HG02759 (cell line): ENCODE results near the gene ZNF146.
"Not testable (repeated sequence)": the region's sequence is repeated elsewhere in the genome, so short reads cannot be mapped to it uniquely, and the experiment has no call there.

ENCODE experiments used
- ATAC-seq: cut with Tn5 transposase; IDR thresholded peaks from one replicate; pipeline ENCODE4 v1.9.1; 2021; ENCODE audit warnings: mild to moderate bottlenecking, moderate library complexity; ENCODE audit not compliant: unreplicated experiment

ZNF146 gene

GRCh38 chr19:36233626-36234025, 18.7 kb downstream of the ZNF146 start:
- ATAC-seq: not testable (repeated sequence)

GRCh38 chr19:36236304-36236945, 21.5 kb downstream of the ZNF146 start:
- ATAC-seq: no peak

GRCh38 chr19:36236946-36237310, 22.0 kb downstream of the ZNF146 start:
- ATAC-seq: no peak

GRCh38 chr19:36244066-36244465, 29.2 kb downstream of the ZNF146 start:
- ATAC-seq: no peak

GRCh38 chr19:36245210-36246005, 30.5 kb downstream of the ZNF146 start:
- ATAC-seq: no peak

- ATAC-seq: no peak
Measured at GRCh38 chr19:36246006-36246481, 31.1 kb downstream of the ZNF146 start.

- no peak for ATAC-seq
Measured at GRCh38 chr19:36252047-36252446, 37.1 kb downstream of the ZNF146 start.

GRCh38 chr19:36254848-36255247, 39.9 kb downstream of the ZNF146 start:
- no peak for ATAC-seq

GRCh38 chr19:36255316-36255715, 40.4 kb downstream of the ZNF146 start:
- ATAC-seq: no peak

GRCh38 chr19:36256064-36256463, 41.2 kb downstream of the ZNF146 start:
- no peak for ATAC-seq

GRCh38 chr19:36256853-36257519, 42.1 kb downstream of the ZNF146 start:
- no peak for ATAC-seq

GRCh38 chr19:36257520-36257876, 42.6 kb downstream of the ZNF146 start:
- ATAC-seq: no peak

GRCh38 chr19:36258028-36258875, 43.3 kb downstream of the ZNF146 start:
- no peak for ATAC-seq

GRCh38 chr19:36259211-36259610, 44.3 kb downstream of the ZNF146 start:
- ATAC-seq: no peak

GRCh38 chr19:36265064-36265463, 50.2 kb downstream of the ZNF146 start:
- no peak for ATAC-seq

GRCh38 chr19:36265856-36266374, 51.0 kb downstream of the ZNF146 start:
- no peak for ATAC-seq

GRCh38 chr19:36266375-36266961, 51.6 kb downstream of the ZNF146 start:
- no peak for ATAC-seq

GRCh38 chr19:36267061-36267845, 52.3 kb downstream of the ZNF146 start:
- ATAC-seq: no peak

- ATAC-seq: not testable (repeated sequence)
Measured at GRCh38 chr19:36268081-36268480, 53.2 kb downstream of the ZNF146 start.

- ATAC-seq: not testable (repeated sequence)
Measured at GRCh38 chr19:36268591-36268990, 53.7 kb downstream of the ZNF146 start.
